Mesenchymal stem cell (in vitro differentiated cells and primary cell): ENCODE results near the gene LRP1B.

Experiments
- DNase-seq: peaks from one replicate; pipeline ENCODE4 v3.0.0-alpha.2; 2013
- H2AFZ ChIP-seq: one replicate; pipeline ENCODE4 v1.6.1; 2013; ENCODE audit warnings: low read depth, mild to moderate bottlenecking, control low read depth, inconsistent platforms, low read length, moderate library complexity
- H2AK5ac ChIP-seq: 2 replicates; pipeline ENCODE4 v1.6.1; 2013; ENCODE audit warnings: low read length, moderate library complexity, mild to moderate bottlenecking, inconsistent platforms; ENCODE audit not compliant: severe bottlenecking
- H2BK120ac ChIP-seq: one replicate; pipeline ENCODE4 v1.6.1; 2013; ENCODE audit warnings: low read depth, mild to moderate bottlenecking, inconsistent platforms, low read length, moderate library complexity
- H2BK12ac ChIP-seq, 2 experiments: one replicate each; pipeline ENCODE4 v1.6.1; 2013; ENCODE audit warnings: inconsistent platforms in 2 of 2, low read length in 2 of 2, mild to moderate bottlenecking in 2 of 2, moderate library complexity in 2 of 2, control low read depth in 1 of 2
- H2BK15ac ChIP-seq: one replicate; pipeline ENCODE4 v1.6.1; 2013; ENCODE audit warnings: mild to moderate bottlenecking, low read depth, inconsistent platforms; ENCODE audit not compliant: poor library complexity, severe bottlenecking
- H2BK5ac ChIP-seq: 2 replicates; pipeline ENCODE4 v1.6.1; 2013; ENCODE audit warnings: low read depth, mild to moderate bottlenecking, low read length, control low read depth, inconsistent platforms; ENCODE audit not compliant: poor library complexity, severe bottlenecking
- H3K14ac ChIP-seq, 2 experiments: one replicate each; pipeline ENCODE4 v1.6.1; 2013; ENCODE audit warnings: inconsistent platforms in 2 of 2, low read length in 2 of 2, control low read depth in 1 of 2, mild to moderate bottlenecking in 1 of 2, moderate library complexity in 1 of 2
- H3K18ac ChIP-seq, 2 experiments: one replicate each; pipeline ENCODE4 v1.6.1; 2013; ENCODE audit warnings: inconsistent platforms in 2 of 2, low read length in 2 of 2, control low read depth in 1 of 2, low read depth in 1 of 2, mild to moderate bottlenecking in 1 of 2
- H3K23ac ChIP-seq, 2 experiments: one replicate each; pipeline ENCODE4 v1.6.1; 2013; ENCODE audit warnings: inconsistent platforms in 2 of 2, low read length in 2 of 2, mild to moderate bottlenecking in 2 of 2, moderate library complexity in 2 of 2, control low read depth in 1 of 2
- H3K27ac ChIP-seq: 2 replicates; pipeline ENCODE4 v1.5.1; 2013; ENCODE audit warnings: mild to moderate bottlenecking, moderate library complexity, low read length, control low read depth, inconsistent platforms; ENCODE audit not compliant: poor library complexity, severe bottlenecking
- H3K27me3 ChIP-seq, 2 experiments: 2 replicates each; pipeline versions ENCODE4 v1.6.1 to v1.7.0; 2013; ENCODE audit warnings: low read length in 2 of 2, mild to moderate bottlenecking in 2 of 2, moderate library complexity in 2 of 2, control low read depth in 1 of 2, inconsistent platforms in 1 of 2; ENCODE audit not compliant: control insufficient read depth in 1 of 2, insufficient read depth in 1 of 2
- H3K36me3 ChIP-seq, 2 experiments: 2 replicates each; pipeline versions ENCODE4 v1.6.1 to v1.7.0; 2013; ENCODE audit warnings: low read length in 2 of 2, control low read depth in 1 of 2, inconsistent platforms in 1 of 2, low read depth in 1 of 2, mild to moderate bottlenecking in 1 of 2; ENCODE audit not compliant: insufficient read depth in 2 of 2, control insufficient read depth in 1 of 2
- H3K4ac ChIP-seq, 2 experiments: one replicate each; pipeline ENCODE4 v1.6.1; 2013; ENCODE audit warnings: inconsistent platforms in 2 of 2, low read length in 2 of 2, mild to moderate bottlenecking in 2 of 2, moderate library complexity in 2 of 2, control low read depth in 1 of 2, low read depth in 1 of 2
- H3K4me1 ChIP-seq: 2 replicates; pipeline ENCODE4 v1.6.1; 2013; ENCODE audit warnings: low read depth, low read length, control low read depth; ENCODE audit not compliant: control insufficient read depth, insufficient read depth
- H3K4me2 ChIP-seq: 2 replicates; pipeline ENCODE4 v1.6.1; 2013; ENCODE audit warnings: low read length, mild to moderate bottlenecking, inconsistent platforms; ENCODE audit not compliant: poor library complexity, severe bottlenecking
- H3K4me3 ChIP-seq, 2 experiments: 2 replicates each; pipeline versions ENCODE4 v1.5.1 to v1.7.0; 2013; ENCODE audit warnings: low read length in 2 of 2, mild to moderate bottlenecking in 2 of 2, control low read depth in 1 of 2, low read depth in 1 of 2; ENCODE audit not compliant: insufficient read depth in 1 of 2
- H3K79me1 ChIP-seq: replicated peaks from 2 replicates; pipeline ENCODE4 v1.6.1; 2013; ENCODE audit warnings: mild to moderate bottlenecking, control low read depth, low read length, inconsistent platforms; ENCODE audit not compliant: poor library complexity, severe bottlenecking
- H3K9ac ChIP-seq: 2 replicates; pipeline ENCODE4 v1.7.0; 2013; ENCODE audit warnings: mild to moderate bottlenecking, low read length, moderate library complexity
- H3K9me3 ChIP-seq: 2 replicates; pipeline ENCODE4 v1.7.0; 2013; ENCODE audit warnings: mild to moderate bottlenecking, low read length; ENCODE audit not compliant: control insufficient read depth
- H4K8ac ChIP-seq: one replicate; pipeline ENCODE4 v1.6.1; 2013; ENCODE audit warnings: inconsistent platforms, mild to moderate bottlenecking, low read length, moderate library complexity
- H4K91ac ChIP-seq: one replicate; pipeline ENCODE4 v1.6.1; 2013; ENCODE audit warnings: mild to moderate bottlenecking, low read length, inconsistent platforms
- WGBS: methylation state at CpG from one replicate; pipeline ENCODE4 v1.1.7; 2013; ENCODE audit warnings: mixed read lengths; 5-methylcytosine and 5-hydroxymethylcytosine counted together

LRP1B gene

DNA sequence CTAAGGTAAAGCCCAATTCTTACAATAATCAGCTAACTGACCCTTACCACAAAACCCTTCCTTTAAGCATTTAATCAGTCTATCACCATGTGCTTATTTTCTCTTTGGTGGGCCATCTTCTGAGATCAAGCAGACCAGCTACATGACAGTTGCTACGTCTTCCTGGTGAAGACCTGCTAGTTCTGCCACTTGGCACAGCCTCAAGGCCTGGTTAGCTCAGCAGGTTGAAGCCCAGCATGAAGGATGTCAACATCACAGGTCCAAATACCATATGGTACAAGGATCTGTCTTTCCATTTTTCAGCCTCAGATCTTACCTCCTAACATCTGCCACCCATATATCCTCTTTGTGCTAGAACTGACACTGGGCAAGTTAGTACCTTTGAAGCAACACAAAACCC lies 636.9 kb downstream of the LRP1B start:
- H3K9me3 ChIP-seq: no peaks in the 10 kb centered on the region
- DNase-seq: no peak
- no peak overlapping the region for H3K18ac ChIP-seq
- no peak overlapping the region for H3K4ac ChIP-seq
- H3K23ac ChIP-seq: no peak overlapping the region
- no peak overlapping the region for H2BK120ac ChIP-seq
- no peak overlapping the region for H3K14ac ChIP-seq
- no peak overlapping the region for H2AK5ac ChIP-seq
- H2BK5ac ChIP-seq: no peak overlapping the region
- WGBS: 96% methylated on average over 1 of the region's 1 CpG
- no peak overlapping the region for H2BK12ac ChIP-seq
- no peak overlapping the region for H3K27ac ChIP-seq
- H4K8ac ChIP-seq: no peak overlapping the region
- no peak overlapping the region for H3K4me2 ChIP-seq
- H3K79me1 ChIP-seq: no peaks in the 10 kb centered on the region
- H2BK15ac ChIP-seq: no peak overlapping the region
- no peak overlapping the region for H3K4me3 ChIP-seq
- H3K27me3 ChIP-seq: no peaks in the 10 kb centered on the region
- no peak overlapping the region for H2AFZ ChIP-seq
- no peak overlapping the region for H4K91ac ChIP-seq
- no peaks in the 10 kb centered on the region for H3K36me3 ChIP-seq
- no peaks in the 10 kb centered on the region for H3K4me1 ChIP-seq
- no peak overlapping the region for H3K9ac ChIP-seq

DNA sequence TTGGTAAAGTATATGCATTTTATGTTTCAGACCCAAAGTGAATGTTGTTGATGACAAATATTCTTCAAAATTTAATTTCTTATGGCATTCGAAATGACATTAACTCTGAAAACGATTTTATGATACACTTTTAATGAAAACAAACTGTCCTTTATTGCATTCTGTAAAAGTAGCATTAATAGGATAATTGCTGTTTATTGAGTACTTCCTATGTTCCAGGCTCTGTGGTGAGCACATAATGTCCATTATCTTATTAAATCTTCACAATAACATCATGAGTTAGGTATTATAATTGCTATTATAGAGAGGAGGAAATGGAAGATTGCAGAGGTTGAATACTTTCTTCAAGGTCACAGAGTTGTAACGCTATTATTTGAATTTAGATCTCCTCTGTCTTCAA lies 638.0 kb downstream of the LRP1B start:
- no peak overlapping the region for H2BK15ac ChIP-seq
- H3K4ac ChIP-seq: no peak overlapping the region
- no peaks in the 10 kb centered on the region for H3K27me3 ChIP-seq
- H3K14ac ChIP-seq: no peak overlapping the region
- WGBS: no CpG with 5 or more reads among the region's 3 CpGs
- H3K9ac ChIP-seq: no peak overlapping the region
- no peak overlapping the region for H4K91ac ChIP-seq
- H2BK5ac ChIP-seq: no peak overlapping the region
- H3K23ac ChIP-seq: no peak overlapping the region
- no peaks in the 10 kb centered on the region for H3K9me3 ChIP-seq
- no peaks in the 10 kb centered on the region for H3K4me1 ChIP-seq
- no peak overlapping the region for H2BK12ac ChIP-seq
- no peak for DNase-seq
- H2BK120ac ChIP-seq: no peak overlapping the region
- no peak overlapping the region for H2AK5ac ChIP-seq
- no peaks in the 10 kb centered on the region for H3K36me3 ChIP-seq
- no peak overlapping the region for H3K4me3 ChIP-seq
- H3K79me1 ChIP-seq: no peaks in the 10 kb centered on the region
- no peak overlapping the region for H3K4me2 ChIP-seq
- no peak overlapping the region for H3K27ac ChIP-seq
- no peak overlapping the region for H3K18ac ChIP-seq
- no peak overlapping the region for H4K8ac ChIP-seq
- no peak overlapping the region for H2AFZ ChIP-seq

DNA sequence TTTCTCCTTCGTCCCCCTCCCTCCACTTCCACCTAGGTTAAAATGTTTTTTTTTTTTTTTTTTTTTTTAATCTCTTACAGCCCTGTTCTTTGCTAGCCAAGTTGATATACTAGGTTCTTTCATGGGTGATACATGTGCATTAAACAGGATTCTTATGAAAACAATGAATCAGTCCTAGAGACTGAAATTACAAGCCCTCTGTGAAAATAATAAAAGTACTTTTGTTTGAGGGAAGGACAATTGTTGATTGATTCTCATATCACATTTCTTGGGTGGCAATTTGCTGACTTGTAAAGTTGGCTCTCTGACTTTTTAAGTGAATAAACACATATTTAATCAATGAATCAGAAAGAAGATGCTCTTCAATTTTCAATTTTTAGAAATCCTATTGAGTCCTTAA lies 639.9 kb downstream of the LRP1B start:
- Histone ChIP-seq H4K8ac (no peak overlapping the region), H3K14ac (no peak overlapping the region), H3K23ac (no peak overlapping the region), H3K9ac (no peak overlapping the region), H3K4me2 (no peak overlapping the region), H3K4me1 (no peaks in the 10 kb centered on the region), H3K18ac (no peak overlapping the region), H2AFZ (no peak overlapping the region), H3K9me3 (no peaks in the 10 kb centered on the region), H2BK12ac (no peak overlapping the region), H3K4me3 (no peak overlapping the region), H4K91ac (no peak overlapping the region), H3K79me1 (no peaks in the 10 kb centered on the region), H2AK5ac (no peak overlapping the region), H3K27me3 (no peaks in the 10 kb centered on the region), H3K4ac (no peak overlapping the region), H3K27ac (no peak overlapping the region), H3K36me3 (no peaks in the 10 kb centered on the region), H2BK120ac (no peak overlapping the region), H2BK5ac (no peak overlapping the region), H2BK15ac (no peak overlapping the region)
- WGBS: no CpG with 5 or more reads among the region's 1 CpG
- DNase-seq: no peak

DNA sequence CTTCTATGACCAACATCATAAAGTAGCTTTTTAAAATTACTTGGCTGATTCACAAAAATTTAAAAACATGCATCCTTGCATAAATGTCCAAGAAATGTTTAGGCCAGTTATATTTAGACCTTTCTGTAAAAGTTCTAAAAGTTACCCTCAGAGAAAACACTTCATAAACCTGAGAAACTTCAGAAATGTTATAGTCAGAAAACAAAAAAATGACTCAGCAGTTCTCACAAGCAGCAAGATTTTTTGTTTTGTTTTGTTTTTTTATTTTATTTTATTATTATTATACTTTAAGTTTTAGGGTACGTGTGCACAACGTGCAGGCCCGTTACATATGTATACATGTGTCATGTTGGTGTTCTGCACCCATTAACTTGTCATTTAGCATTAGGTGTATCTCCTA lies 648.1 kb downstream of the LRP1B start:
- Histone ChIP-seq H2BK12ac (no peak overlapping the region), H3K27me3 (no peaks in the 10 kb centered on the region), H3K9ac (no peak overlapping the region), H2AK5ac (no peak overlapping the region), H2BK15ac (no peak overlapping the region), H4K91ac (no peak overlapping the region), H3K4ac (no peak overlapping the region), H3K4me1 (no peaks in the 10 kb centered on the region), H3K4me3 (no peak overlapping the region), H2BK5ac (no peak overlapping the region), H4K8ac (no peak overlapping the region), H2AFZ (no peak overlapping the region), H3K18ac (no peak overlapping the region), H3K79me1 (no peaks in the 10 kb centered on the region), H3K14ac (no peak overlapping the region), H3K4me2 (no peak overlapping the region), H3K36me3 (no peaks in the 10 kb centered on the region), H2BK120ac (no peak overlapping the region), H3K27ac (no peak overlapping the region), H3K23ac (no peak overlapping the region), H3K9me3 (no peaks in the 10 kb centered on the region)
- no peak for DNase-seq
- 100% methylated on average over 1 of the region's 3 CpGs for WGBS
